ENCODE results near the gene SDR42E1.

DNA sequence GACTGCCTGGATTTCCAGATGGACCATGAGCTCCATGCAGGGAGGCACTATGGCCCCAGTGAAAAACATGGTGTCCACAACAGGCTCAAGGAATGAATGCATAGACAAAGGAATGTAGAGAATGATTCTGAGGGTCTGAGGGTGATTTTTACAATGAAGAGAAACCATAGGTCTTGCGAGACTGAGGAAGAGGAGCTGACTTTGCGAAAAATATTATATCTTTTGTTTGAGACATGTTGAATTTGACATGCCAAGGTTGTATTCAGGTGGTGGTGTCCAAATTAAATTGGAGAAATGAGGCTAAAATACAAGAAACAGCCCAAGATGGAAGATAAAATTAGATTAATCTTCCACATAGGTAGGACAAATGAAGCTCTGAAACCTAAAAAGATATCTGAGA lies 36.5 kb upstream of the SDR42E1 start:
- TF ChIP-seq, protein P1, sequence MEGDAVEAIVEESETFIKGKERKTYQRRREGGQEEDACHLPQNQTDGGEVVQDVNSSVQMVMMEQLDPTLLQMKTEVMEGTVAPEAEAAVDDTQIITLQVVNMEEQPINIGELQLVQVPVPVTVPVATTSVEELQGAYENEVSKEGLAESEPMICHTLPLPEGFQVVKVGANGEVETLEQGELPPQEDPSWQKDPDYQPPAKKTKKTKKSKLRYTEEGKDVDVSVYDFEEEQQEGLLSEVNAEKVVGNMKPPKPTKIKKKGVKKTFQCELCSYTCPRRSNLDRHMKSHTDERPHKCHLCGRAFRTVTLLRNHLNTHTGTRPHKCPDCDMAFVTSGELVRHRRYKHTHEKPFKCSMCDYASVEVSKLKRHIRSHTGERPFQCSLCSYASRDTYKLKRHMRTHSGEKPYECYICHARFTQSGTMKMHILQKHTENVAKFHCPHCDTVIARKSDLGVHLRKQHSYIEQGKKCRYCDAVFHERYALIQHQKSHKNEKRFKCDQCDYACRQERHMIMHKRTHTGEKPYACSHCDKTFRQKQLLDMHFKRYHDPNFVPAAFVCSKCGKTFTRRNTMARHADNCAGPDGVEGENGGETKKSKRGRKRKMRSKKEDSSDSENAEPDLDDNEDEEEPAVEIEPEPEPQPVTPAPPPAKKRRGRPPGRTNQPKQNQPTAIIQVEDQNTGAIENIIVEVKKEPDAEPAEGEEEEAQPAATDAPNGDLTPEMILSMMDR (IDR thresholded peaks at IDR 0.05) = no peak
- TF ChIP-seq POLR2A (IDR thresholded peaks at IDR 0.05) = no peak

Data from testis (tissue), 2 donors.